Measurements from ENCODE around the gene HTRA3.

HTRA3 gene

GRCh38 chr4:8270418-8270771, 841 bp downstream of the HTRA3 start:
- DNase-seq, result no peak

GRCh38 chr4:8270912-8271815, 1.6 kb downstream of the HTRA3 start:
- DNase-seq, result no peak

GRCh38 chr4:8271821-8272220, 2.3 kb downstream of the HTRA3 start:
- DNase-seq, result no peak

GRCh38 chr4:8272472-8273428, 3.2 kb downstream of the HTRA3 start:
- peak; percentile 33 for DNase-seq

GRCh38 chr4:8273450-8273849, 3.9 kb downstream of the HTRA3 start:
- no peak for DNase-seq

GRCh38 chr4:8274066-8274652, 4.6 kb downstream of the HTRA3 start:
- DNase-seq, result no peak

GRCh38 chr4:8274765-8275547, 5.4 kb downstream of the HTRA3 start:
- DNase-seq, result no peak

GRCh38 chr4:8275548-8275910, 6.0 kb downstream of the HTRA3 start:
- DNase-seq, result no peak

GRCh38 chr4:8276358-8277240, 7.0 kb downstream of the HTRA3 start:
- DNase-seq, result no peak

- no peak for DNase-seq
These were observed 7.9 kb downstream of the HTRA3 start for GRCh38 chr4:8277356-8278008.

- no peak for DNase-seq
These were observed 8.4 kb downstream of the HTRA3 start for GRCh38 chr4:8278009-8278395.

GRCh38 chr4:8278421-8279287, 9.1 kb downstream of the HTRA3 start:
- peak; percentile 78 for DNase-seq

- no peak for DNase-seq
These were observed 10.0 kb downstream of the HTRA3 start for GRCh38 chr4:8279321-8280157.

- DNase-seq, result no peak
These were observed 10.8 kb downstream of the HTRA3 start for GRCh38 chr4:8280158-8280875.

- DNase-seq, result no peak
These were observed 11.4 kb downstream of the HTRA3 start for GRCh38 chr4:8280876-8281440.

- no peak for DNase-seq
These were observed 12.1 kb downstream of the HTRA3 start for GRCh38 chr4:8281519-8282133.

GRCh38 chr4:8282134-8282641, 12.6 kb downstream of the HTRA3 start:
- DNase-seq, result no peak
